Astrocyte of the spinal cord (primary cell): Measurements from ENCODE around the gene CEP170B.

Experiments
- DNase-seq: peaks from one replicate; pipeline ENCODE4 v3.0.0; 2011; ENCODE audit warnings: low read depth, low spot score
- H3K4me3 ChIP-seq: 2 replicates; pipeline ENCODE4 v1.5.1; 2011; ENCODE audit warnings: low read depth, mild to moderate bottlenecking, low read length, moderate library complexity
- CTCF ChIP-seq: IDR thresholded peaks from 2 replicates; pipeline ENCODE4 v1.5.1; 2012; ENCODE audit warnings: low read depth, mild to moderate bottlenecking, low read length, inconsistent platforms
- in situ Hi-C: cut with HindIII; loops from 2 replicates; pipeline ENCODE4 v1.10.0; 2017; ENCODE audit warnings: low sequenced_read_pairs

CEP170B gene

GRCh38 chr14:104885031-104885972 lies 20.2 kb downstream of the CEP170B start:
- DNase-seq = no peak

GRCh38 chr14:104885973-104886689 lies 21.1 kb downstream of the CEP170B start:
- DNase-seq = no peak
- no peak overlapping the region for H3K4me3 ChIP-seq
- in situ Hi-C loops = no loop called here
- no peak for TF ChIP-seq CTCF

More at GRCh38 chr14:104885031-104885972, 20.2 kb downstream of the CEP170B start:
- no peak overlapping the region for H3K4me3 ChIP-seq
- no peak for TF ChIP-seq CTCF
- in situ Hi-C loops = no loop called here

GRCh38 chr14:104886690-104887622 lies 21.9 kb downstream of the CEP170B start:
- in situ Hi-C loops = no loop called here
- TF ChIP-seq CTCF = no peak
- no peak overlapping the region for H3K4me3 ChIP-seq
- DNase-seq = no peak

- no peak overlapping the region for H3K4me3 ChIP-seq
- TF ChIP-seq CTCF = no peak
- in situ Hi-C loops = no loop called here
- no peak for DNase-seq
These were observed 22.8 kb downstream of the CEP170B start for GRCh38 chr14:104887623-104888488.

- TF ChIP-seq CTCF = no peak
- H3K4me3 ChIP-seq = no peak overlapping the region
- no peak for DNase-seq
- in situ Hi-C loops = no loop called here
These were observed 23.7 kb downstream of the CEP170B start for GRCh38 chr14:104888489-104889374.
